Left ventricle myocardium inferior (tissue), 1 donor: ENCODE results near the gene LAMB3. TPM values are rescaled to one million over a fixed set of nuclear protein-coding genes. Genes with fewer than 3 reads are reported as not detected.

Source experiments
- DNase-seq: peaks from one replicate; pipeline ENCODE4 v3.0.0-alpha.2; 2020
- H3K27ac ChIP-seq: fragments of 200-600 bp; replicated peaks from 2 replicates; pipeline ENCODE4 v1.8.0; 2021
- H3K27me3 ChIP-seq: fragments of 200-600 bp; 2 replicates; pipeline ENCODE4 v1.8.0; 2021; ENCODE audit warnings: low read depth
- H3K36me3 ChIP-seq: fragments of 200-600 bp; 2 replicates; pipeline ENCODE4 v1.8.0; 2021
- H3K4me1 ChIP-seq: fragments of 200-600 bp; 2 replicates; pipeline ENCODE4 v1.8.0; 2021
- H3K4me3 ChIP-seq: fragments of 200-600 bp; 2 replicates; pipeline ENCODE4 v1.8.0; 2021; ENCODE audit warnings: mild to moderate bottlenecking, moderate library complexity
- H3K9me3 ChIP-seq: fragments of 200-600 bp; replicated peaks from 2 replicates; pipeline ENCODE4 v1.8.0; 2021
- intact Hi-C: fragments of 100-400 bp; cut with micrococcal nuclease; formaldehyde crosslinking; loops from one replicate; pipeline ENCODE4 v1.11.0; 2022
- total RNA-seq: library from RNA; stranded (reverse); fragmentation: NEBNext Ultra II Directional; extraction: Animal tissue kit (Norgen Biotek cat#: 25700); gene quantifications from one replicate; pipeline ENCODE4 v1.2.1, GENCODE V29; 2021
- TF ChIP-seq, protein P1 (sequence below): fragments of 200-600 bp; IDR thresholded peaks from 2 replicates; pipeline ENCODE4 v1.8.0; 2021; ENCODE audit warnings: antibody characterized with exemption, mild to moderate bottlenecking, borderline replicate concordance
- donor health status: DM: no; HTN: yes; CAD: no; lungs with severe emphysema.

The LAMB3 gene
- total RNA-seq, 1 donor from 2014 or later, result 6.5 TPM

DNA sequence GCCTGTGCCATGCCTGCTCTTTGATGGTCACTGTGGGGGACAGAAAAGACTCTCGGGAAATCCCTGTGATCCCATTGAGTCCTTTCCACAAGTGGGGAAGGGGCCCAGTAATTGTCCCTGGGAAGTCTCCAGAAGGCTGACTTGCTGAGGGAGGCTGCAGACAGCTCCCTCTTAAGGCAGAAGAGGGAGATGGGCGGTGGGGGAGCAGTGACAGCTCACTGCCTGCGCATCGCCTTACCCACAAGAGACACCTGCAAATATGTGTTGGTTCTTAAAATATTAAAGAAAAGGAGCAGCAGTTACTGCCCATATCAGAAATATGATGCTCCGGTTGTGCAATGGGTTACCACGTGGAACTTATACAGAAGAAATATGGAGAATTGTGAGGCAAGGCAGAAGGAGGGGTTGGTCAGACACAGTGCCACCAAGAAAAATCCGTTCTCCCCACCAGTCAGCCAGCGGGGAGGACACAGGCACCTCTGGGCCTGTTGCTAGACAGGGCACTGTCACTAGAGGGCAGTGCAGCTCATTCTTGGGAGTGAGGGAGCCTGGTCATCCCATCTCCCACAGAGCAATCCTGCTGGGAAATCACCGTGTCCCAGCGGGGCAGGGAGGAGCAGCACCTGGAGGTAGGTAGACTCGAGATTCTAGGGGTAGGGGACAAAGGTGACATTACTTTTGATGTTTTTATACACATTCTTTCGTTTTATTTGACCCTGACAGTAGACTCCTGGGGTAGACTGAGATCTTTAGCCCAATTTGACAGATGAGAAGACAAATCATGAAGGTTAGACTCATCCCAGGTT, 75.6 kb downstream of the LAMB3 start:
- Histone ChIP-seq H3K36me3 (no peaks in the 10 kb centered on the region), H3K4me3 (no peak overlapping the region), H3K4me1 (no peaks in the 10 kb centered on the region), H3K27me3 (peaks cover 36% of the 10 kb centered on the region), H3K27ac (no peak overlapping the region), H3K9me3 (no peaks in the 10 kb centered on the region)
- TF ChIP-seq, protein P1, sequence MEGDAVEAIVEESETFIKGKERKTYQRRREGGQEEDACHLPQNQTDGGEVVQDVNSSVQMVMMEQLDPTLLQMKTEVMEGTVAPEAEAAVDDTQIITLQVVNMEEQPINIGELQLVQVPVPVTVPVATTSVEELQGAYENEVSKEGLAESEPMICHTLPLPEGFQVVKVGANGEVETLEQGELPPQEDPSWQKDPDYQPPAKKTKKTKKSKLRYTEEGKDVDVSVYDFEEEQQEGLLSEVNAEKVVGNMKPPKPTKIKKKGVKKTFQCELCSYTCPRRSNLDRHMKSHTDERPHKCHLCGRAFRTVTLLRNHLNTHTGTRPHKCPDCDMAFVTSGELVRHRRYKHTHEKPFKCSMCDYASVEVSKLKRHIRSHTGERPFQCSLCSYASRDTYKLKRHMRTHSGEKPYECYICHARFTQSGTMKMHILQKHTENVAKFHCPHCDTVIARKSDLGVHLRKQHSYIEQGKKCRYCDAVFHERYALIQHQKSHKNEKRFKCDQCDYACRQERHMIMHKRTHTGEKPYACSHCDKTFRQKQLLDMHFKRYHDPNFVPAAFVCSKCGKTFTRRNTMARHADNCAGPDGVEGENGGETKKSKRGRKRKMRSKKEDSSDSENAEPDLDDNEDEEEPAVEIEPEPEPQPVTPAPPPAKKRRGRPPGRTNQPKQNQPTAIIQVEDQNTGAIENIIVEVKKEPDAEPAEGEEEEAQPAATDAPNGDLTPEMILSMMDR, result peak; percentile 98
- intact Hi-C loops, result loop anchor here (5.0 to 10.0 kb wide), 2 partner anchors 116 to 168 kb away; no protein-coding TSS in a partner anchor
- peak; percentile 76 for DNase-seq

DNA sequence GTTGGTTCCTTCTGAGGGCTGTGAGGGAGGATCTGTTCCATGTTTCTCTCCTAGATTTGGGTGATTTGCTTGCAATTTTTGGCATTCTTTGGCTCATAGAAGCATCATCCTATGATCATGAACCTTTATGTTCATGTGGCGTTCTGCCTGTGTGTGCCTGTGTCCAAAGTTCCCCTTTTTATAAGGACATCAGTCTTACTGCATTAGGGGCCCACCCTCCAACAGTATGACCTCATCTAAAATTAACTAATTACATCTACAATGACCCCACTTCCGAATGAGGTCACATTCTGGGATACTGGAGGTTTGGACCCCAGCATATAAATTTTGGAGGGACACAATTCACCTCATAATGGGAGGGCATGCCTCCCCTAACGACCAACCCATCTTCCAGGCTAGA, 81.5 kb downstream of the LAMB3 start:
- H3K9me3 ChIP-seq, result no peaks in the 10 kb centered on the region
- peaks cover 2% of the 10 kb centered on the region for H3K4me1 ChIP-seq
- no peak overlapping the region for H3K4me3 ChIP-seq
- no peak overlapping the region for H3K27ac ChIP-seq
- no peak for DNase-seq
- H3K27me3 ChIP-seq, result peaks cover 38% of the 10 kb centered on the region
- intact Hi-C loops, result loop anchor here (10.0 kb wide), 1 partner anchor 174 kb away; no protein-coding TSS in a partner anchor
- TF ChIP-seq, protein P1, result no peak
- no peaks in the 10 kb centered on the region for H3K36me3 ChIP-seq

DNA sequence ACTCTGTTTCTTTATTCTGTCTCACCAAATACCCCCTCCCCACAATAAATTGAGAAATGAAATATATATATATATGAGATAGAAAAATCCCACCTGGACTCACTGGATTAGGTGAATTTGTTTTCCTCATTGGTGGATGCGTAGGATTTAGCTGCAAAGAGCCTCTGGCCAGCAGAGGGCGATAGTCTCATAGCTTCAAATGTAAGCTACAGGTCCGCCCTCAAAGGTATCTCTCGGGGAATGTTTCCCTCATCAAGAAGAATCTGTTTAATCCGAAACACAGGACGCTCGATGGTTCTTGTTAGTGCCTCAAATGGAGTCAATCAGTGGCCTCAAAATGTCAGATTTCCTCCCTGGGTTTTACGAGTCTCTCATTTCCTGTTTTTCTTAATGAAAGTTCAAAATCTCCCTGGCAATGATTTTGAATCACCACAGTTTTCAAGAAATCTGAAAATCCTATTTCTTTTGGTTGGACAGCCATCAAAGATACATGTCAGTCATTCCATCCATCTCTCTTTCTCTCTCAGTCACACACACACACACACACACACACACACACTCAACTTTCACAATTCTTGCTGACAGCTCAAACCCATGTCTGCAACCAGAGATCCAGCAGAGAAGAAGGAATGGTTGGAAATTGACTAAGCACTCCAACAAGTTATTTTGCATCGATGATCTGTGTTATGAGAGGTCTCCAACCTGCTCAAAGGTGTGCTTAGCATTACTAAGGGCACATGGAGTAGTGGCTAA, 82.6 kb downstream of the LAMB3 start:
- DNase-seq, result peak; percentile 69
- Histone ChIP-seq H3K36me3 (no peaks in the 10 kb centered on the region), H3K27me3 (peaks cover 39% of the 10 kb centered on the region), H3K4me1 (peaks cover 2% of the 10 kb centered on the region), H3K9me3 (no peaks in the 10 kb centered on the region), H3K4me3 (no peak overlapping the region), H3K27ac (no peak overlapping the region)
- intact Hi-C loops, result loop anchor here (10.0 kb wide), 1 partner anchor 175 kb away; no protein-coding TSS in a partner anchor
- TF ChIP-seq, protein P1, result peak; percentile 94

DNA sequence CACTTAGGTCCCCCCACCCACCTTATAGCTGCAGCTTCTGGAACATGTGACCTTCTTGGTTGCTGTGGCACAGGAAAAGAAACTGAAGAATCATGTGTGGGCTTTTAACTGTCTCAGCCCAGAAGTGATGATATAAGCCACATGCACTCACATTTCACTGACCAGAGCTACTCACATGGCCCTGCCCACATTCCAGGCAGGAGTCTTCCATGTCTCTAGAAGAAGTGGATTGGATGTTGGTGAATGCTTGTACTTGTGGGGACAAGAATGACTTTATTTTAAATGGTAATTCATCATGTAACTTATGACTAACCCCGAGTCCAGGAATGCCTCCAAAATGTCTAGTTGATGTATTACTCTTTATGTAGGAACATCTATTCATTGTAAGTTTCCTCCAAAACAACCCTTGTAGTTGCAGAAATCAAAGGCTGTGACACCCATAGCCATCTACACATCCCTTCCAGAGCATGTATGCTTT, 84.5 kb downstream of the LAMB3 start:
- Histone ChIP-seq H3K27me3 (peaks cover 44% of the 10 kb centered on the region), H3K4me3 (no peak overlapping the region), H3K9me3 (no peaks in the 10 kb centered on the region), H3K27ac (no peak overlapping the region), H3K36me3 (no peaks in the 10 kb centered on the region), H3K4me1 (peaks cover 2% of the 10 kb centered on the region)
- TF ChIP-seq, protein P1, result no peak
- intact Hi-C loops, result no loop called here
- DNase-seq, result no peak

DNA sequence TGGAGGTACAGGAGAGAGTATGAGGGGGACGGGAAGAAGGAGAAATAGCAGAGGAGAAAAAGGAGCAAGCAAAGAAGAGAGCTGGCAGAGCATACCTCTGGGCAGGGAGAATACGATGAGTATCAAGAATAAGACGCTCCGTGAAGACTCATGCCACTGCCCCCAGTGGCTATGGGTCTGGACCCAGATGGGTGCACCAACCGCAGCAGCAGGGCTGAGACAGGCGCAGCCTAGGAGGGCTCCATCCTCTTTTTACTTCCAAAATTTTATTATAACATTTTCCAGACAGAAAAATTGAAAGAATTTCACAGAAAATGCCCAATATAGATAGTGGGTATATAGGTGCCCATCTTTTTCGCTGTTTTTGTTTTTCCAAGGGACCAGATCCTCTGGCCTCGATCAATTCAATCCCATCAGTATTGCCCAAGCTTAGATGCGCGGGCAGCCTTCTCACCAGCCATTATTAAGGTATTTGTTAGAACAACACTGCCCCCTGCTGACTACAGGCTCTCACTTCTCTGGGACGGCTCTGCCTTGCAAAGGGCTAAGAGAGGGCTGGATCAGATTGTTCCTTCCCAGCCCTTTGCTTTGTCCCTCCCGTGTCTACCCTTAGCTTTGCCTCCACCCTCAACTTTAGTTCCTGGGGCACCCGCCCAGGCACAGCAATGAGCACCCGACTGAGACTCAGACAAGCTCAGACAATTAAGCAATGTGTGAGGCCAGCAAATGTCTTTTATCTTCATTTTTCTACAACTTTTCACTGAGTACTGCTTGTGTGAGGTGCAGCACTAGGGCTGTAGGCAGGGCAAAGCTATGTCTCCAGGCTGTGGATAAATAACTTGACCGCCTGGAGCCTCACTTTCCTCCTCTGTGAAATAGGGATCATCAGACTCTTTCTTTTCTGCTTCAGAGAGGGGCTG, 86.2 kb downstream of the LAMB3 start:
- H3K4me1 ChIP-seq, result peaks cover 2% of the 10 kb centered on the region
- peaks cover 44% of the 10 kb centered on the region for H3K27me3 ChIP-seq
- H3K4me3 ChIP-seq, result no peak overlapping the region
- no peak overlapping the region for H3K27ac ChIP-seq
- intact Hi-C loops, result no loop called here
- no peaks in the 10 kb centered on the region for H3K36me3 ChIP-seq
- no peaks in the 10 kb centered on the region for H3K9me3 ChIP-seq
- TF ChIP-seq, protein P1, result peak; percentile 81
- DNase-seq, result peak; percentile 57
